ENCODE results near the gene INKA1.
"Not testable (repeated sequence)": the region's sequence is repeated elsewhere in the genome, so short reads cannot be mapped to it uniquely, and the experiment has no call there.

Gene INKA1

DNA sequence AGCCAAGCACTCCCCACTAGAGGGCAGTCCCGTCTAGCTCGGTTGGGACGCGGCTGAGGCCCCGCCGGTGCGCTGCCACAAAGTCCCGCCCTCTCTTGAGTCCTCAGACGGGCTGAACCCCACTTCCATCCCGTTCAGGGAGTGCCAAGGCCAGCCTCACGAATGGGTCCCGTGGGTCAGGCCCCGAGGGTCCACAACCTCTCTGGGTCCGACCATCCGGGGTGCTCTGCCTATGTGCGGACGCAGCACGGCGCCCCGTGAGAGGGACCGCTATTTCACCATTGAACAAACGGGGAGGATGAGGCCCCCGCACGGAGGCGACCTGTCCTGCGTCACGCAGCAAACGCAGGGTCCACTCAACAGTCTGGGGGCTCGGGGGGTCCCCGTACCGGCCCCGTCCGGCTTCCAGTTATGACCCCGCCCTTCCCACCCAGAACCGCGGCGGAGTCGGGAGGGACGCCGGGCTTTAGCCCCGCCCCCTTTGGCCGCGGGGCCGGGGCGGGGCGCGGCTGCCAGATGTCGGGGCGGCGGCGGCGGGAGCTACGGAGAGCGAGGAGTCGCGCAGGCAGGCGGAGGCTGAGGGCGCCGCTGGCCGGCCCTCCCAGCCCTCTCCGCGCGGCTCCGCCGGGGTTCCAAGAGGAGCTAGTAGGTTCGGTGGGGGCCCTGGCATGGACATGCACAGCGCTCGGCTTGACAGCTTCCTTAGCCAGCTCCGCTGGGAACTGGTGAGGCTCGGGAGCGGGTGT is at the start of gene INKA1:
TSS of gene INKA1 (plus strand) at position 543 of the 746 bp plus-strand sequence. CDS start at position 675, 132 bp downstream.
- peak; percentile 36 for DNase-seq (ENCODE audit: low read depth)

DNA sequence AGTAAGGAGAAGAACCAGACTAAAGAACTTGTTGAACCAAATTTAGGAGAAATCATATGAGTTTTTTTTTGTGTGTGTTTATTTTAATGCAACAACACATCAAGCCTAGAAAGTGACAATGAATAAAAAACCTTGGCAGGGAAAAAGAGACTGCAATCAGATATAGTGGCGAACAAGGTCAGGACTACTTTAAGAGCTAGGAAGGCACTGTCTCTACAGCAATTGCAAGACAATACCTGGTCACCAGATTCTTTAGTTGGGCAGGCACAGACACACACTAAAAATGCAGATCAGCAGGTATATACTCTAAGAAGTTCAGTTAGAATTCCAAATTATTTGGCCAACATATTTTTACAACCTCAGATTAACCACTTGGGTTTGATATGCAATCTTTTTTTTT is 48.5 kb upstream of the INKA1 start:
- DNase-seq (ENCODE audit: low read depth), result no peak

DNA sequence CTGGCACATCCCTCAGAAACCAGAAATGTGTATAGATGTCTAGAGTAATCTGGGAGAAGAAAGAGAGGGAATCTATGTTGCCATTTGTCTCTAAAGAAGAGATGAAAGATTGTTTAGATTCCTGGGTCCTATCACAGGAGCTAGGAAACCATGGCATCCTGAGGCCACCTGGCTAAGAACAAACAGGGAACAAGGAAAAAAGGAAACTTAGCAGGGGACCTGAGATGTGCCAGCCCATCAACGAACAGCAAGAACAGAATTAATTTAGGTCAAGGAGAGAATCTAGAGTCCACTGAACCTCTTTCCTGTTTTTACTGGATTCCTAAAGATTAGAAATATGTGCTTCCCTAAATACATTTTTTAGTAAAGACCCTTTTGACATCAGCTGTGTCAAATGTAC is 47.0 kb upstream of the INKA1 start:
- DNase-seq (ENCODE audit: low read depth), result no peak

DNA sequence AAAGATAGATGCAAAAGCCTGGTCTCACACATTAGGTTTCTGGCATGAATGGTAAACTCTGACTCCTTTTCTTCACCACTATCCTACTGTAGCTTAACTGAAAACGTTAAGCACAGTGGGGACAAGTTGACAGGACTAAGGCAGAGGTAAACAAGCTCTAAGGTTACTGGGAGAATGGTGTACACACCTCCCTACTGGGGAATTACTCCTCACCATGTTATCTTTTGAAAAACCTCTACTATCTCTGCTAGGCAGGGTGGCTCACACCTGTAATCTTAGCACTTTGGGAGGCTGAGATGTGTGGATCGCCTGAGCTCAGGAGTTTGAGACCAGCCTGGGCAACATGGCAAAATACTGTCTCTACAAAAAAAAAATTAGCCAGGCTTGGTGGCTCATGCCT is 45.9 kb upstream of the INKA1 start:
- DNase-seq (ENCODE audit: low read depth), result no peak

GRCh38 chr3:49759226-49759625 is 43.8 kb upstream of the INKA1 start:
- no peak for DNase-seq (ENCODE audit: low read depth)

- DNase-seq (ENCODE audit: low read depth), result no peak
Measured at GRCh38 chr3:49761661-49762060, 41.4 kb upstream of the INKA1 start.

DNA sequence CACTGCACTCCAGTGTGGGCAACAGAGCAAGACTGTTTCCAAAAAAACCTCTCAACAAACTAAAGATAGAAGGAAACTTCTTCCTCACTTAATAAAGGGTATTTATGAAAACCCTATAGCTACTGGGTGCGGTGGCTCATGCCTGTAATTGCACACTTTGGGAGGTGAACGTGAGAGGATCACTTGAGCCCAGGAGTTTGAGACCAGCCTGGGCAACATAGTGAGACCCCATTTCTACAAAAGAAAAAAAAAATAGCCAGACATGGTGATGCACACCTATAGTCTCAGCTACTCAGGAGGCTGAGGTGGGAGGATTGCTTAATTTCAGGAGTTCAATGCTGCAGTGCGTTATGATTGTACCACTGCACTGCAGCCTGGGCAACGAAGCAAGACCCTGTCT is 39.1 kb upstream of the INKA1 start:
- no peak for DNase-seq (ENCODE audit: low read depth)

GRCh38 chr3:49769286-49769915 is 33.7 kb upstream of the INKA1 start:
- DNase-seq (ENCODE audit: low read depth), result no peak

DNA sequence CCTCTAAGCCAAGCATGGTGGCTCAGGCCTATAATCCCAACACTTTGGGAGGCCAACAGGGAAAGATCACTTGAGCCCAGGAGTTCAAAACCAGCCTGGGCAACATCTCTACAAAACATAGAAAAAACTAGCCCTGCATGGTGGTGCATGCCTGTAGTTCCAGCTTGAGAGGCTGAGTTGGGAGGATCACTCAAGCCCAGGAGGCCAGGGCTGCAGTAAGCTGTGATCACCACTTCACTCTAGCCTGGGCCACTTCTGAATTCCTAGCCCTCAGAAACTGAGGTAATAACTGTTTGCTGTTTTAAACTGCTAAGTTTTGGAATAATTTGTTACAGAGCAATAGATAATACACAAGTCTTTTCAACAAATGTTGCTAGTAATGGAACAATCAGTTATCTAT is 33.1 kb upstream of the INKA1 start:
- DNase-seq (ENCODE audit: low read depth), result no peak

- no peak for DNase-seq (ENCODE audit: low read depth)
Measured at GRCh38 chr3:49771340-49771938, 31.6 kb upstream of the INKA1 start.

- no peak for DNase-seq (ENCODE audit: low read depth)
Measured at GRCh38 chr3:49772703-49773102, 30.4 kb upstream of the INKA1 start.

DNA sequence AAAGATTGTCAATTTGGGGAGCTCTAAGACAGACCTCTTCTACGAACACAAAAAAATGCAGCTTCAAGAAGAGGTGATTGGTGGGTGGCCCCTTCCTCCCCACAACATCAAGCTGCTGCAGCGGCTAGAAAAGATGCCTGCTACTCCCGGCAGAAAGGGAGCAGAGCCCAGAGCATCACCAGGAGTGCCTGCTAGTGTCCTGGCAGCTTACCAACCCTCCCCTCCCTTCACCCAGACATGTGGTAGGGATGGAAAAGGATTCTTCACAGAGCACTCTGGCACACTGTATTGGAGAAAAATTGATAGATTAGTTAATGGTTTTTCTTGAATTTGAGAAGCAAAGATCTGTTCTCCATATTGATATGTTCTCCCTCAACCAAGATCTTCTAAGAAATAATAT is 27.5 kb upstream of the INKA1 start:
- no peak for DNase-seq (ENCODE audit: low read depth)

- not testable (repeated sequence) for DNase-seq (ENCODE audit: low read depth)
Measured at GRCh38 chr3:49776101-49776500, 27.0 kb upstream of the INKA1 start.

- no peak for DNase-seq (ENCODE audit: low read depth)
Measured at GRCh38 chr3:49779358-49780079, 23.5 kb upstream of the INKA1 start.

GRCh38 chr3:49780080-49780974 is 22.7 kb upstream of the INKA1 start:
- DNase-seq (ENCODE audit: low read depth), result no peak

GRCh38 chr3:49780975-49781365 is 22.1 kb upstream of the INKA1 start:
- DNase-seq (ENCODE audit: low read depth), result not testable (repeated sequence)

GRCh38 chr3:49781415-49782199 is 21.5 kb upstream of the INKA1 start:
- DNase-seq (ENCODE audit: low read depth), result no peak

DNA sequence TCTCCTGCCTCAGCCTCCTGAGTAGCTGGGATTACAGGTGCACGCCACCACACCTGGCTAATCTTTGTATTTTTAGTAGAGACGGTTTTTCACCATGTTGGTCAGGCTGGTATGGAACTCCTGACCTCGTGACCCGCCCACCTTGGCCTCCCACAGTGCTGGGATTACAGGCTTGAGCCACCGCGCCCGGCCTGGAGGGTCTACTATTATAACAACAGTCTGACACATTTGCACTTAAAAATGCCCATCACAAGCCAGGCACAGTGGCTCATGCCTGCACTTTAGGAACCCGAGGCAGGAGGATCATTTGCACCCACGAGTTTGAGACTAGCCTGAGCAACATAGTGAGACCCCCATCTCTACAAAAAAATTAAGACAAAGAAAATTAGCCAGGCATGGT is 20.8 kb upstream of the INKA1 start:
- DNase-seq (ENCODE audit: low read depth), result not testable (repeated sequence)

DNA sequence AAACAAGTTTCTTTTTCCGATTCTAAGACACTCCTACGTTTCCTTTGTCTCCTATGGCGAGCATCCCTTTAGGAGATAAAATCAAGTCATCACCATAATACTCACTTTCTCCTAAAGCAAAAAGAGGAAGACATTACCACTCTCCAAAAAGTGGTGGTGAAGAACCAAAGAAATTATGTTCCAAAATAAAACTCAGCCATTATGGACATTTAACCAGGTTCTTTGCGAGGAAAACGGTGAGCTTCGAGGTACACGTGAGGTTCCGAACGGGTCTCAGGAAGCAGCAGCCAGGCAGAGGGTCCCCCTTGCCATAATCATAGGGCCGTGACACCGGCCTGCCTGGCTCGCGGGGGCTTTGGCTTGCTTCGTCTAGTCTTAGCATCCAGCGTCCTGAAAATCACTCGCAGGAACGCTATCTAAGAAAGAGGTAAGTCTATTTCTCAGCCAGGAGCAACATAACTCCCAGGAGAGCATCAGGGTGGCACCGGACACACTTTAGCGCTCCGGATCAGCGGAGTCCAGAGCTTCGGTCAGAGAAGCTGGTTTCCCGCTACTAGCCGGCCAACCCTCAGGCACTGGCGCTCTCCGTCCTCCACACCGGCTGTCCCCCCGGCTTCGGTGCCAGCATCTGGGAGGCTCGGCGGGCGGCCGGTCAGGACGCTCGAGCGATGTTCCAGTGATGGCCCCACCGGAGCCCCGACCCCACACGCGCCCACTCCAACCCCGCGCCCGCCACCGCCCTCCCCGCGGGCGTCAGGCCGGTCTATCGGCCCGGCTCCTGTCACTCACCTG is 17.3 kb upstream of the INKA1 start:
- DNase-seq (ENCODE audit: low read depth), result no peak
